ENCODE measurements around the gene EXOSC7.
"Not testable (repeated sequence)": the region's sequence is repeated elsewhere in the genome, so short reads cannot be mapped to it uniquely, and the experiment has no call there.

EXOSC7 gene

DNA sequence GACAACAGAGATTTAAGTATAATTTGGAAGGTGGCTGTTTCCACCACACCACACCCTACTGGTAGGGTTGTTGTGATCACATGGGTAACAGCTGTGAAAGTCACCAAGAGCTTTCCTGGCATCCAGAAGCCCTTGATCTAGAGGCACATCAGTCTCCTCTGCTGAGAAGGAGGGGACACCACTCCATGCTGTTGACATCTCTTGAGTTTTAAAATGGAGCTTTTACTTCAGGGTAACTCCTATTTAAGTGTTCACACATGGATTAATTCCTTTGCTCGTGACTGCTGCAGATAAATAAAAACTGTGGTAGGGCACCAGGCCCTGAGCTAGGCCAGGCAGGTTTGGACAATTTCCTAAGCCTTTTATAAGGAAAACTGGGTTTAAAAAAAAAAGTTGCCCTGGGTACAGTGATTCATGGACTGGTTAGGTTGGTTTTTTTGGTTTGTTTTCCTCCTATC, 7.5 kb downstream of the EXOSC7 start:
- DNase-seq = no peak
- CTCF ChIA-PET = interaction anchor here (0.6 to 2.5 kb wide), 3 partner anchors 9 to 28 kb away, joined by 3 to 9 read pairs (median 3); no protein-coding TSS in a partner anchor
- POLR2A ChIA-PET = no interaction called here
- Histone ChIP-seq H3K4me1 (ENCODE audit: control extremely low read depth in 1 of 4, control insufficient read depth in 4 of 4, insufficient read depth in 4 of 4, low read length in 3 of 4) (peaks cover 4 to 35% (median 23%) of the 10 kb centered on the region in 4 experiments), H3K36me3 (ENCODE audit: control insufficient read depth in 4 of 4, insufficient read depth in 4 of 4, low read length in 3 of 4) (peaks cover 0 to 13% (median 3%) of the 10 kb centered on the region in 4 experiments), H3K9me3 (ENCODE audit: control extremely low read depth in 1 of 5, control insufficient read depth in 4 of 5, insufficient read depth in 2 of 5, low read depth in 1 of 5, low read length in 4 of 5) (no peaks in the 10 kb centered on the region), H3K27ac (ENCODE audit: insufficient read depth in 1 of 2, low read depth in 1 of 2, low read length in 2 of 2, poor library complexity in 1 of 2, severe bottlenecking in 2 of 2) (no peak overlapping the region), H3K4me3 (ENCODE audit: control insufficient read depth in 1 of 7, extremely low read depth in 1 of 7, insufficient read depth in 4 of 7, low read depth in 2 of 7, low read length in 6 of 7) (no peak overlapping the region), H3K27me3 (replicated peaks in 2 of 5; ENCODE audit: control insufficient read depth in 4 of 5, insufficient read depth in 5 of 5, low read length in 4 of 5) (no peaks in the 10 kb centered on the region)
- 100% methylated on average over 1 of the region's 1 CpG for WGBS (ENCODE audit: insufficient coverage)

GRCh38 chr3:44984335-44984734, 8.3 kb downstream of the EXOSC7 start:
- WGBS (ENCODE audit: insufficient coverage) = no CpG with 5 or more reads among the region's 2 CpGs
- ChIA-PET CTCF (interaction anchor here (0.6 to 1.4 kb wide), 6 partner anchors 9 to 524 kb away, joined by 3 to 5 read pairs (median 3); no protein-coding TSS in a partner anchor), POLR2A (no interaction called here)
- Histone ChIP-seq H3K27ac (ENCODE audit: insufficient read depth in 1 of 2, low read depth in 1 of 2, low read length in 2 of 2, poor library complexity in 1 of 2, severe bottlenecking in 2 of 2) (no peak overlapping the region), H3K4me3 (ENCODE audit: control insufficient read depth in 1 of 7, extremely low read depth in 1 of 7, insufficient read depth in 4 of 7, low read depth in 2 of 7, low read length in 6 of 7) (no peak overlapping the region), H3K9me3 (ENCODE audit: control extremely low read depth in 1 of 5, control insufficient read depth in 4 of 5, insufficient read depth in 2 of 5, low read depth in 1 of 5, low read length in 4 of 5) (no peaks in the 10 kb centered on the region), H3K36me3 (ENCODE audit: control insufficient read depth in 4 of 4, insufficient read depth in 4 of 4, low read length in 3 of 4) (peaks cover 3 to 18% (median 6%) of the 10 kb centered on the region in 4 experiments), H3K27me3 (replicated peaks in 2 of 5; ENCODE audit: control insufficient read depth in 4 of 5, insufficient read depth in 5 of 5, low read length in 4 of 5) (no peaks in the 10 kb centered on the region), H3K4me1 (ENCODE audit: control extremely low read depth in 1 of 4, control insufficient read depth in 4 of 4, insufficient read depth in 4 of 4, low read length in 3 of 4) (peaks cover 4 to 33% (median 22%) of the 10 kb centered on the region in 4 experiments)
- DNase-seq = no peak

DNA sequence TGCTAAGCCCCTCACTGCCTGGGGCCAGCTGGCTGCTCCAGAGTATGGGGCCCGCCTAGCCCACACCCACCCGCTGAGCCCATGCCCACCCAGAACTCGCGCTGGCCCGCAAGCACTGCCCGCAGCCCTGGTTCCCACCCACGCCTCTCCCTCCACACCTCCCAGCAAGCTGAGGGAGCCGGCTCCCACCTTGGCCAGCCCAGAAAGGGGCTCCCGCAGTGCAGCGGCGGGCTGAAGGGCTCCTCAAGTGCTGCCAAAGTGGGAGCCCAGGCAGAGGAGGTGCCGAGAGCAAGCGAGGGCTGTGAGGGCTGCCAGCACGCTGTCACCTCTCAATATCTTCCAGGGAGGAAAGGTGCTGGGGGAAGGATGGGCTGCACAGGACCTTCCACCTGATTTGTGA, 10.3 kb downstream of the EXOSC7 start:
- WGBS (ENCODE audit: insufficient coverage) = 100% methylated on average over 1 of the region's 14 CpGs
- H3K9me3 ChIP-seq (ENCODE audit: control extremely low read depth in 1 of 5, control insufficient read depth in 4 of 5, insufficient read depth in 2 of 5, low read depth in 1 of 5, low read length in 4 of 5); POLR2A ChIA-PET; H3K27me3 ChIP-seq (replicated peaks in 2 of 5; ENCODE audit: control insufficient read depth in 4 of 5, insufficient read depth in 5 of 5, low read length in 4 of 5); H3K4me3 ChIP-seq (ENCODE audit: control insufficient read depth in 1 of 7, extremely low read depth in 1 of 7, insufficient read depth in 4 of 7, low read depth in 2 of 7, low read length in 6 of 7); H3K27ac ChIP-seq (ENCODE audit: insufficient read depth in 1 of 2, low read depth in 1 of 2, low read length in 2 of 2, poor library complexity in 1 of 2, severe bottlenecking in 2 of 2); DNase-seq: not testable (repeated sequence)
- Histone ChIP-seq H3K4me1 (ENCODE audit: control extremely low read depth in 1 of 4, control insufficient read depth in 4 of 4, insufficient read depth in 4 of 4, low read length in 3 of 4) (peaks cover 1 to 17% (median 12%) of the 10 kb centered on the region in 4 experiments), H3K36me3 (ENCODE audit: control insufficient read depth in 4 of 4, insufficient read depth in 4 of 4, low read length in 3 of 4) (peaks cover 11 to 37% (median 20%) of the 10 kb centered on the region in 4 experiments)
- CTCF ChIA-PET = interaction anchor here (0.9 to 5.0 kb wide), 7 partner anchors 9 to 55 kb away, joined by 3 to 24 read pairs (median 3); partner anchors contain the start of genes EXOSC7 and ZDHHC3

DNA sequence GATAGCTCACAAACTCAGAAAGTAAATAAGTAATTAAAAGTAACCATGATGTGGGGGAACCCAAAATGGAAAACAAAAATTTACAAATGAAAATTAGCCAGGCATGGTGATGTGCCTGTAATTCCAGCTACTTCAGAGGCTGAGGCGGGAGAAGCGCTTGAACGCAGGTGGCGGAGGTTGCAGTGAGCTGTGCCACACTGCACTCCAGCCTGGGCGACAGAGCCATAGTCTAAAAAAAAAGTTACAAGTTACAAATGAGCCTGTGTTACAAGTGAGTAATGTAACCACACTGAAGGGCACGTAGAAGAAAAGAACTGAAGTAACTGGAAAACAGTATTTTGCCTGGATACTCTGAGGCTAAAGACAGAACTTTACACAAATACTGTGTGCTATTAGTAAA, 11.3 kb downstream of the EXOSC7 start:
- WGBS (ENCODE audit: insufficient coverage) = 96% methylated on average over 4 of the region's 6 CpGs
- CTCF ChIA-PET = interaction anchor here (0.7 to 5.0 kb wide), 10 partner anchors 10 to 523 kb away, joined by 3 to 24 read pairs (median 4); partner anchors contain the start of genes EXOSC7 and ZDHHC3

GRCh38 chr3:44988073-44988472, 12.0 kb downstream of the EXOSC7 start:
- 100% methylated on average over 2 of the region's 2 CpGs for WGBS (ENCODE audit: insufficient coverage)
- no peak overlapping the region for H3K27ac ChIP-seq (ENCODE audit: insufficient read depth in 1 of 2, low read depth in 1 of 2, low read length in 2 of 2, poor library complexity in 1 of 2, severe bottlenecking in 2 of 2)
- H3K4me3 ChIP-seq (ENCODE audit: control insufficient read depth in 1 of 7, extremely low read depth in 1 of 7, insufficient read depth in 4 of 7, low read depth in 2 of 7, low read length in 6 of 7) = no peak overlapping the region
- peak in 2 of 3 donors; percentile 31 to 40 for DNase-seq
- peaks cover 16 to 50% (median 24%) of the 10 kb centered on the region in 4 experiments for H3K36me3 ChIP-seq (ENCODE audit: control insufficient read depth in 4 of 4, insufficient read depth in 4 of 4, low read length in 3 of 4)
- CTCF ChIA-PET = interaction anchor here (0.6 to 5.0 kb wide), 12 partner anchors 11 to 523 kb away, joined by 3 to 24 read pairs (median 4); partner anchors contain the start of genes EXOSC7 and ZDHHC3
- H3K27me3 ChIP-seq (replicated peaks in 2 of 5; ENCODE audit: control insufficient read depth in 4 of 5, insufficient read depth in 5 of 5, low read length in 4 of 5) = no peaks in the 10 kb centered on the region
- H3K9me3 ChIP-seq (ENCODE audit: control extremely low read depth in 1 of 5, control insufficient read depth in 4 of 5, insufficient read depth in 2 of 5, low read depth in 1 of 5, low read length in 4 of 5) = no peaks in the 10 kb centered on the region
- POLR2A ChIA-PET = no interaction called here
- peaks cover 0 to 13% (median 9%) of the 10 kb centered on the region in 4 experiments for H3K4me1 ChIP-seq (ENCODE audit: control extremely low read depth in 1 of 4, control insufficient read depth in 4 of 4, insufficient read depth in 4 of 4, low read length in 3 of 4)

More for the DNA sequence above, 11.3 kb downstream of the EXOSC7 start:
- H3K27ac ChIP-seq (ENCODE audit: insufficient read depth in 1 of 2, low read depth in 1 of 2, low read length in 2 of 2, poor library complexity in 1 of 2, severe bottlenecking in 2 of 2) = no peak overlapping the region
- no peak overlapping the region for H3K4me3 ChIP-seq (ENCODE audit: control insufficient read depth in 1 of 7, extremely low read depth in 1 of 7, insufficient read depth in 4 of 7, low read depth in 2 of 7, low read length in 6 of 7)
- POLR2A ChIA-PET = no interaction called here
- DNase-seq = no peak
- H3K27me3 ChIP-seq (replicated peaks in 2 of 5; ENCODE audit: control insufficient read depth in 4 of 5, insufficient read depth in 5 of 5, low read length in 4 of 5) = no peaks in the 10 kb centered on the region
- H3K4me1 ChIP-seq (ENCODE audit: control extremely low read depth in 1 of 4, control insufficient read depth in 4 of 4, insufficient read depth in 4 of 4, low read length in 3 of 4) = peaks cover 0 to 12% (median 8%) of the 10 kb centered on the region in 4 experiments
- peaks cover 15 to 47% (median 25%) of the 10 kb centered on the region in 4 experiments for H3K36me3 ChIP-seq (ENCODE audit: control insufficient read depth in 4 of 4, insufficient read depth in 4 of 4, low read length in 3 of 4)
- no peaks in the 10 kb centered on the region for H3K9me3 ChIP-seq (ENCODE audit: control extremely low read depth in 1 of 5, control insufficient read depth in 4 of 5, insufficient read depth in 2 of 5, low read depth in 1 of 5, low read length in 4 of 5)

GRCh38 chr3:44989141-44989540, 13.1 kb downstream of the EXOSC7 start:
- no peak overlapping the region for H3K4me3 ChIP-seq (ENCODE audit: control insufficient read depth in 1 of 7, extremely low read depth in 1 of 7, insufficient read depth in 4 of 7, low read depth in 2 of 7, low read length in 6 of 7)
- no peaks in the 10 kb centered on the region for H3K27me3 ChIP-seq (replicated peaks in 2 of 5; ENCODE audit: control insufficient read depth in 4 of 5, insufficient read depth in 5 of 5, low read length in 4 of 5)
- ChIA-PET CTCF (interaction anchor here (0.8 to 5.0 kb wide), 7 partner anchors 12 to 75 kb away, joined by 3 to 24 read pairs (median 3); partner anchors contain the start of genes EXOSC7 and ZDHHC3), POLR2A (no interaction called here)
- 97% methylated on average over 8 of the region's 8 CpGs for WGBS (ENCODE audit: insufficient coverage)
- H3K36me3 ChIP-seq (ENCODE audit: control insufficient read depth in 4 of 4, insufficient read depth in 4 of 4, low read length in 3 of 4) = peaks cover 16 to 52% (median 28%) of the 10 kb centered on the region in 4 experiments
- DNase-seq = no peak
- no peaks in the 10 kb centered on the region for H3K9me3 ChIP-seq (ENCODE audit: control extremely low read depth in 1 of 5, control insufficient read depth in 4 of 5, insufficient read depth in 2 of 5, low read depth in 1 of 5, low read length in 4 of 5)
- H3K27ac ChIP-seq (ENCODE audit: insufficient read depth in 1 of 2, low read depth in 1 of 2, low read length in 2 of 2, poor library complexity in 1 of 2, severe bottlenecking in 2 of 2) = no peak overlapping the region
- peaks cover 0 to 9% (median 7%) of the 10 kb centered on the region in 4 experiments for H3K4me1 ChIP-seq (ENCODE audit: control extremely low read depth in 1 of 4, control insufficient read depth in 4 of 4, insufficient read depth in 4 of 4, low read length in 3 of 4)

Data from common myeloid progenitor, CD34-positive (primary cell).